OCI-LY7 (cell line): Measurements from ENCODE around the gene FZD2. TPM values are rescaled to one million over a fixed set of nuclear protein-coding genes. Genes with fewer than 3 reads are reported as not detected.

Experiments
- BruUV-seq: library from RNA; stranded (reverse); fragments of 400-500 nt; replicated peaks from 2 replicates; lab custom pipeline; 2021; lab: Mats Ljungman, UMichigan
- CTCF ChIA-PET: fragments of 300-600 bp; sonication (Branson Sonifier 250); formaldehyde crosslinking; loops from one replicate; lab custom pipeline; 2022; ENCODE audit warnings: antibody characterized with exemption; ENCODE audit not compliant: unreplicated experiment; lab: Charles Lee
- POLR2A ChIA-PET: fragments of 300-600 bp; sonication (Branson Sonifier 250); formaldehyde crosslinking; loops from one replicate; lab custom pipeline; 2022; ENCODE audit warnings: antibody characterized with exemption; lab: Charles Lee
- DNase-seq: peaks from one replicate; pipeline ENCODE4 v3.0.0-alpha.2; 2015; ENCODE audit warnings: low spot score
- H2AFZ ChIP-seq: fragments of 200-600 bp; sonication (generic), shearing (Covaris generic); 2 replicates; pipeline ENCODE4 v1.6.1; 2014; ENCODE audit warnings: mild to moderate bottlenecking, antibody characterized with exemption, low read length, moderate library complexity
- H3K27ac ChIP-seq: fragments of 200-600 bp; sonication (generic); 2 replicates; pipeline ENCODE4 v1.5.1; 2014; ENCODE audit warnings: mixed run types, low read depth, mild to moderate bottlenecking, moderate library complexity, low read length, inconsistent platforms; ENCODE audit not compliant: poor library complexity, severe bottlenecking
- H3K36me3 ChIP-seq: fragments of 200-600 bp; sonication (generic); 2 replicates; pipeline ENCODE4 v1.6.1; 2014; ENCODE audit warnings: mild to moderate bottlenecking, antibody characterized with exemption, low read length, moderate library complexity, mixed read lengths; ENCODE audit not compliant: insufficient read depth
- H3K4me1 ChIP-seq: fragments of 200-600 bp; sonication (generic); 2 replicates; pipeline ENCODE4 v1.5.1; 2014; ENCODE audit warnings: mild to moderate bottlenecking, low read length; ENCODE audit not compliant: insufficient read depth, poor library complexity, severe bottlenecking
- H3K4me2 ChIP-seq: fragments of 200-600 bp; sonication (generic); 2 replicates; pipeline ENCODE4 v1.6.1; 2014; ENCODE audit warnings: mild to moderate bottlenecking, low read length
- H3K4me3 ChIP-seq: fragments of 200-600 bp; sonication (generic); 2 replicates; pipeline ENCODE4 v1.5.1; 2014; ENCODE audit warnings: mild to moderate bottlenecking, low read depth, low read length; ENCODE audit not compliant: poor library complexity, severe bottlenecking
- H3K79me2 ChIP-seq: fragments of 200-600 bp; sonication (generic); 2 replicates; pipeline ENCODE4 v1.6.1; 2016; ENCODE audit warnings: low read depth, mild to moderate bottlenecking, low read length, moderate library complexity, mixed read lengths; ENCODE audit not compliant: insufficient read depth
- H3K9me2 ChIP-seq: fragments of 200-600 bp; sonication (generic); 2 replicates; pipeline ENCODE4 v1.6.1; 2016; ENCODE audit warnings: mild to moderate bottlenecking, low read length, mixed read lengths; ENCODE audit not compliant: insufficient read depth
- H3K9me3 ChIP-seq: fragments of 200-600 bp; sonication (generic); 2 replicates; pipeline ENCODE4 v1.6.1; 2014; ENCODE audit warnings: mild to moderate bottlenecking, mixed run types, low read length, mixed read lengths
- H4K20me1 ChIP-seq: fragments of 200-600 bp; sonication (generic); 2 replicates; pipeline ENCODE4 v1.6.1; 2014; ENCODE audit warnings: mild to moderate bottlenecking, antibody characterized with exemption, low read length, moderate library complexity, mixed read lengths; ENCODE audit not compliant: insufficient read depth
- CTCF ChIP-seq: fragments of 200-600 bp; sonication (generic); conservative IDR thresholded peaks from 2 replicates; pipeline ENCODE4 v1.5.1; 2014; ENCODE audit warnings: mild to moderate bottlenecking, antibody characterized with exemption, low read length, moderate library complexity, mixed read lengths
- EZH2phosphoT487 ChIP-seq: fragments of 200-600 bp; sonication (generic); IDR thresholded peaks from 2 replicates; pipeline ENCODE4 v1.6.1; 2018; ENCODE audit warnings: low read depth, borderline replicate concordance, mild to moderate bottlenecking, mixed run types, antibody characterized with exemption, low read length, moderate library complexity, mixed read lengths
- intact Hi-C: fragments of 100-400 bp; cut with micrococcal nuclease; formaldehyde crosslinking; loops from one replicate; pipeline ENCODE4 v1.10.0; 2022; ENCODE audit not compliant: unreplicated experiment
- total RNA-seq, 2 experiments: library from RNA; depleted of rRNA in 1 of 2; stranded (reverse); fragments of >200 nt in 1 of 2; shearing (Covaris generic) in 1 of 2; gene quantifications; 2 replicates each; pipeline ENCODE4 v1.2.3, GENCODE V29; 2014 to 2022

FZD2 gene
- total RNA-seq, 2 experiments from 2014 or later: 3.7 to 9.2 TPM

GRCh38 chr17:44549686-44550085, 7.6 kb upstream of the FZD2 start:
- no TSS peak for BruUV-seq
- DNase-seq: no peak
- Histone ChIP-seq H3K4me1 (peaks cover 11% of the 10 kb centered on the region), H3K9me3 (no peaks in the 10 kb centered on the region), H3K27ac (no peak overlapping the region), H3K36me3 (no peaks in the 10 kb centered on the region), H3K9me2 (no peaks in the 10 kb centered on the region), H2AFZ (no peak overlapping the region), H3K4me3 (no peak overlapping the region), H4K20me1 (no peaks in the 10 kb centered on the region), H3K79me2 (no peaks in the 10 kb centered on the region), H3K4me2 (no peak overlapping the region)
- intact Hi-C loops: no loop called here
- TF ChIP-seq EZH2phosphoT487: no peak
- TF ChIP-seq CTCF: no peak
- ChIA-PET CTCF (no interaction called here), POLR2A (no interaction called here)

GRCh38 chr17:44552361-44552760, 4.9 kb upstream of the FZD2 start:
- no peaks in the 10 kb centered on the region for H3K79me2 ChIP-seq
- no peak overlapping the region for H3K4me3 ChIP-seq
- H3K36me3 ChIP-seq: no peaks in the 10 kb centered on the region
- H2AFZ ChIP-seq: no peak overlapping the region
- no TSS peak for BruUV-seq
- H3K4me2 ChIP-seq: no peak overlapping the region
- POLR2A ChIA-PET: no interaction called here
- intact Hi-C loops: no loop called here
- CTCF ChIA-PET: no interaction called here
- peaks cover 22% of the 10 kb centered on the region for H3K4me1 ChIP-seq
- H3K27ac ChIP-seq: no peak overlapping the region
- TF ChIP-seq CTCF (no peak), EZH2phosphoT487 (no peak)
- H4K20me1 ChIP-seq: no peaks in the 10 kb centered on the region
- H3K9me2 ChIP-seq: no peaks in the 10 kb centered on the region
- H3K9me3 ChIP-seq: no peaks in the 10 kb centered on the region
- no peak for DNase-seq

- H3K4me3 ChIP-seq: no peak overlapping the region
- no peak overlapping the region for H3K4me2 ChIP-seq
- no peaks in the 10 kb centered on the region for H3K9me3 ChIP-seq
- H3K36me3 ChIP-seq: no peaks in the 10 kb centered on the region
- TF ChIP-seq EZH2phosphoT487 (no peak), CTCF (no peak)
- no peaks in the 10 kb centered on the region for H4K20me1 ChIP-seq
- H3K27ac ChIP-seq: no peak overlapping the region
- CTCF ChIA-PET: no interaction called here
- no peaks in the 10 kb centered on the region for H3K9me2 ChIP-seq
- intact Hi-C loops: no loop called here
- no peaks in the 10 kb centered on the region for H3K79me2 ChIP-seq
- no peak overlapping the region for H2AFZ ChIP-seq
- H3K4me1 ChIP-seq: peaks cover 11% of the 10 kb centered on the region
- DNase-seq: no peak
- BruUV-seq: no TSS peak
- POLR2A ChIA-PET: interaction anchor here (0.7 to 1.0 kb wide), 2 partner anchors 154 to 397 kb away, joined by 3 to 5 read pairs; no protein-coding TSS in a partner anchor
These were observed 2.2 kb upstream of the FZD2 start for GRCh38 chr17:44555099-44555498.
